Muscle layer of duodenum (tissue), 2 donors: ENCODE data around the gene DNASE1.
A peak's percentile ranks its signal among the peaks of the same experiment; 100 is the strongest.

Experiments
- H3K27ac ChIP-seq: one replicate; pipeline ENCODE4 v1.7.0; 2013; ENCODE audit warnings: mild to moderate bottlenecking, low read length
- H3K27me3 ChIP-seq: one replicate; pipeline ENCODE4 v1.7.0; 2013; ENCODE audit warnings: low read depth, mild to moderate bottlenecking, control low read depth, low read length
- H3K36me3 ChIP-seq, 2 donors: one replicate each; pipeline ENCODE4 v1.7.0; 2013; ENCODE audit warnings: low read length in 2 of 2, control low read depth in 1 of 2, mild to moderate bottlenecking in 1 of 2; ENCODE audit not compliant: insufficient read depth in 2 of 2, control insufficient read depth in 1 of 2
- H3K4me1 ChIP-seq, 2 donors: one replicate each; pipeline ENCODE4 v1.7.0; 2013; ENCODE audit warnings: low read length in 2 of 2, mild to moderate bottlenecking in 2 of 2, control low read depth in 1 of 2, moderate library complexity in 1 of 2; ENCODE audit not compliant: insufficient read depth in 2 of 2, control insufficient read depth in 1 of 2
- H3K4me3 ChIP-seq, 2 donors: one replicate each; pipeline ENCODE4 v1.7.0; 2013; ENCODE audit warnings: low read length in 2 of 2, low read depth in 1 of 2, mild to moderate bottlenecking in 1 of 2
- H3K9me3 ChIP-seq, 2 donors: one replicate each; pipeline ENCODE4 v1.7.0; 2013; ENCODE audit warnings: low read length in 2 of 2, control low read depth in 1 of 2, mild to moderate bottlenecking in 1 of 2; ENCODE audit not compliant: control insufficient read depth in 1 of 2
- donor health status: healthy.

Gene DNASE1

DNA sequence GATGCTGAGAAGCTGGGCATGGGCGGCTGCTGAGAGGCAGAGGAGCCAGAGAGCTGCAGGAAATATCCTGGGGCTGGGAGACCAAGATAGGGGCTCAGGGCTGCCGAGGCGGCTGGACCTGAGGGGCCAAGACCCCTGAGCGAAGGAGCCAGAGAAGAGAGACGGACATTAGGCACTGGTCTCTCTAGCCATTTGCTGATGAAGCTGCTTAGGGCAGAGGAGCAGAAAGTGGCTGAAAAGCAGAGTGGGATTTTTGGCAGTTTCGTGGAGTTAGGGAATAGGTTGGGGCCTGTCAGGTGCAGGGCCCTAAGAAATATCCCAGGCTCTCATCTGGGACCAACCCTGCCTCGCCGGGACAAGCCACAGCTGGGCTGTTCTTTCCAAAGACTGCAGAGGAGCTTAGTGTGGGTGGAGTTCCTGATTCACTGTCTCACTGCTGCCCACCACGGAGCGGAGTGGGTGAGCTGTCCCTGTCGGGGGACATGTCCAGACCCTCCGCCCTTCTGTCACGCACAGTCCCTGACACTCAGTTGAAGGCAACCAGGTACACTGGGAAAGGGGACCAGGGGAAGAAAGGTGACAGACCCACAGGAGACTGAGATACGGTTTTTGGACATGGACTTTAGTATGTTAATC, 11.3 kb upstream of the DNASE1 start:
- Histone ChIP-seq H3K4me1 (peaks cover 0 to 3% of the 10 kb centered on the region in 2 donors), H3K27ac (no peak overlapping the region)

GRCh38 chr16:3645108-3645503, 9.4 kb upstream of the DNASE1 start:
- Histone ChIP-seq H3K4me3 (no peak overlapping the region), H3K27me3 (no peaks in the 10 kb centered on the region), H3K27ac (no peak overlapping the region), H3K36me3 (peaks cover 0 to 18% of the 10 kb centered on the region in 2 donors), H3K4me1 (peaks cover 0 to 3% of the 10 kb centered on the region in 2 donors), H3K9me3 (no peaks in the 10 kb centered on the region)

More for the DNA sequence above, 11.3 kb upstream of the DNASE1 start:
- H3K27me3 ChIP-seq, result no peaks in the 10 kb centered on the region
- H3K36me3 ChIP-seq, result peaks cover 0 to 18% of the 10 kb centered on the region in 2 donors
- no peaks in the 10 kb centered on the region for H3K9me3 ChIP-seq
- H3K4me3 ChIP-seq, result no peak overlapping the region

DNA sequence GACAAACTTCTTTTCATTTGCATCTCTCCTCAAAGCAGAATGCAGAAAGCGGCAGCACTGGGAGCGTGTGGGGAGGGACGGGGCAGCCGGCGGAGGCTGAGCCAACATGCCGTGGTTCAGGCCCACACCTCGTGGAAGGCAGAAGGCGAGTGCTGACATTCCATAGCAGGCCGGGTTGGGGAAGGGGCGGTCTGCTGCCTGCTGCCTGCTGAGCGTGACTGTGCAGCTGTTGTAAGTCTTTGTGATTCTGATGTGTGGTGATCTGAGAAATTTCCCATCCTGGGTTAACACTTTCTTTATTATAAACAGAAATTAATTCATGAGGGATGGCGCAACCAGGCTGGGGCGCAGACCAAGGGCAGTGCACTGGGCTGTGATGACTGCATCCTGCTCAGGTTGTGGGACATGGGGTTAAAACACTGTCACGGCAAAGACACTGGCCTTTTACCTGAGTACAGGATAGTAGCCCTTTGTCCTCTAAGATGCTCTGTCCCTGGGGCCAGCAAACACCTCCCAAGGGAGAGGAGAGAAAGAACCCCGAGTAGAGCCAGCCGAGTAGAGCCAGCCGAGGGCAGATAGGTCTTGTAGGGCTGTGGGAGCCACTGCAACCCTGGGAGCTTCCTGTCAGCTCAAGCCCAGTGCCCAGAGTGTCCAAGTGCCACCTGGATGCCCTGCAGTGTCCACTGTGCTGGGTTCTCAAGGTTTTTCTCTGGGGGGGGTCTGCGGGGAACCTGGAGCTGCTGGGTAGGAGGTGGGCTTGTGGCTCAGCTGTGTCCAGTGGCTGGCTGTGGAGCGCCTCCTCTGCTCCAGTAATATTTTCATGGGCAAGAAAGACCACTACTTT, 8.8 kb upstream of the DNASE1 start:
- peaks cover 0 to 3% of the 10 kb centered on the region in 2 donors for H3K4me1 ChIP-seq
- no peak overlapping the region for H3K4me3 ChIP-seq
- peaks cover 1 to 16% of the 10 kb centered on the region in 2 donors for H3K36me3 ChIP-seq
- no peaks in the 10 kb centered on the region for H3K27me3 ChIP-seq
- H3K9me3 ChIP-seq, result no peaks in the 10 kb centered on the region
- peak overlapping the region; percentile 52 for H3K27ac ChIP-seq

DNA sequence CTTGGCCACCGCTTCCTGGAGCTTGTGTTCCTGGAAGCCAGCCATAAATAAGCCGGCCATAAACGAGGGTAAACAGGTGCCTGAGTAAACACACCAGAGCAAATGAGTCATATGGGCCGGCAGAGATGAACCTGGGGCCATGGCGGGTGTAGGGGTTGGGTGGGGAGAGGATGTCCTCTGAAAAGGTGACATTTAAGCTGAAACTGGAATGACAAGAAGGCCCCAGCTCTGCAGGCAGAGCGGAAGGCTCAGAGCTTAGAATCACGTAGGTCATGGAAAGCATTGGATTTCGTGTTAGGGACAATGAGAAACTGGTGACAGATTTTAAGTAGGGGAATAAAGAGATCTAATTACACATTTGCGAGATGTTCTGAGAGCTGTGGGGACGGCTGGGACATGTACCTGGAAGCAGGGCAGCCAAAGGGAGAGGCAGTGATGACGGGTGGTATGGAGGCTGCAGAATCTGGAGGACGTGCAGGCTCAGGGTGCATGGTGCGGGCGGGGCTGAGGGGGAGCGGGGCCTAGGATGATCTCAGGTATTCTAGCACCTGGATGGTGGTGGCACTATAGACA, 8.1 kb upstream of the DNASE1 start:
- Histone ChIP-seq H3K36me3 (peaks cover 4 to 14% of the 10 kb centered on the region in 2 donors), H3K27ac (no peak overlapping the region), H3K4me3 (no peak overlapping the region), H3K9me3 (no peaks in the 10 kb centered on the region), H3K27me3 (no peaks in the 10 kb centered on the region), H3K4me1 (peaks cover 0 to 3% of the 10 kb centered on the region in 2 donors)

GRCh38 chr16:3650631-3651265, 3.7 kb upstream of the DNASE1 start:
- H3K9me3 ChIP-seq, result no peaks in the 10 kb centered on the region
- no peaks in the 10 kb centered on the region for H3K4me1 ChIP-seq
- no peak overlapping the region for H3K4me3 ChIP-seq
- no peaks in the 10 kb centered on the region for H3K27me3 ChIP-seq
- no peak overlapping the region for H3K27ac ChIP-seq
- H3K36me3 ChIP-seq, result peaks cover 9 to 31% of the 10 kb centered on the region in 2 donors

DNA sequence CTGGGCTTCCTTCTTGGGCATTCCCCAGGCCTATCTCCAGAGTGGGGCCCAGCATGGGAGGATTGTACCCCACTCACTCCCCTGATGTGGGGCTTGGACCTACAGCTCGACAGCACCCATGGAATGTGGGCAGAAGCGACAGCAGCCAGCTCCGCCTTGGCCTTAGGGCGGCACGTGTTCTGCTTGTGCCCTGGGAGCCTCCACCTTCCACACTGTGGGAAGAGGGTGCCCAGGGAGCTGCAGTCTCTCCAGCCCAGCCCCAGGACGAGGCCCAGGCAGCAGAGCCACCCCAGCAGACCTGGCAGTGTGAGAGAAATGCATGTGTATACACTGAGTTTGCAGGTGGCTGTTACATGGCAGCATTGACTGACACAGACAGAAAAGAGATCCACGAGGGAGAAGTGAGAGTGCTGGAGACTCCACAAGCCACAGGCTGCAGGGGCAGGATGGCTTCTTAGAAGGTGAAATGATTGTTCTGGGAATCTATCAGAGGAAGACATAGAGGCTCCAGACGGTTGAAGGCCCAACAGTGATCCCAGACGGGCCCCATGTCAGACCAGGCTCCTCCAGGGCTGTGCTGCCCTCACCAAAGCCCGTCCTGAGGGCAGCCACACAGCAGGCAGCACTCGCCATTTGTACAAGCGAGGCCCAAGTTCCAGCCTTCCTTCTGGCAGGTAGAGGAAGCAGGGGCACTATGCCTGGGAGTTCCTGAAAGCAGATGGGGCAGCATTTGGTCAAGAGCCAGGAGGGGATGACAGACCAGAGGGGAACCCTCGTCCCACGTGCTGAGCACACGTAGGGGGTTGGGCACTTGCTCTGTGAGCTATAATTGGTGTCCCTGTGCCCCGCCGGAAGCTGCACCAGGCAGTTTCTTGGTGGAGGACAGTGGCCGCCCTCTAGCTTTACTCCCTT, 2.8 kb upstream of the DNASE1 start:
- Histone ChIP-seq H3K9me3 (no peaks in the 10 kb centered on the region), H3K27ac (no peak overlapping the region), H3K36me3 (peaks cover 12 to 38% of the 10 kb centered on the region in 2 donors), H3K4me3 (no peak overlapping the region), H3K27me3 (no peaks in the 10 kb centered on the region), H3K4me1 (no peaks in the 10 kb centered on the region)

DNA sequence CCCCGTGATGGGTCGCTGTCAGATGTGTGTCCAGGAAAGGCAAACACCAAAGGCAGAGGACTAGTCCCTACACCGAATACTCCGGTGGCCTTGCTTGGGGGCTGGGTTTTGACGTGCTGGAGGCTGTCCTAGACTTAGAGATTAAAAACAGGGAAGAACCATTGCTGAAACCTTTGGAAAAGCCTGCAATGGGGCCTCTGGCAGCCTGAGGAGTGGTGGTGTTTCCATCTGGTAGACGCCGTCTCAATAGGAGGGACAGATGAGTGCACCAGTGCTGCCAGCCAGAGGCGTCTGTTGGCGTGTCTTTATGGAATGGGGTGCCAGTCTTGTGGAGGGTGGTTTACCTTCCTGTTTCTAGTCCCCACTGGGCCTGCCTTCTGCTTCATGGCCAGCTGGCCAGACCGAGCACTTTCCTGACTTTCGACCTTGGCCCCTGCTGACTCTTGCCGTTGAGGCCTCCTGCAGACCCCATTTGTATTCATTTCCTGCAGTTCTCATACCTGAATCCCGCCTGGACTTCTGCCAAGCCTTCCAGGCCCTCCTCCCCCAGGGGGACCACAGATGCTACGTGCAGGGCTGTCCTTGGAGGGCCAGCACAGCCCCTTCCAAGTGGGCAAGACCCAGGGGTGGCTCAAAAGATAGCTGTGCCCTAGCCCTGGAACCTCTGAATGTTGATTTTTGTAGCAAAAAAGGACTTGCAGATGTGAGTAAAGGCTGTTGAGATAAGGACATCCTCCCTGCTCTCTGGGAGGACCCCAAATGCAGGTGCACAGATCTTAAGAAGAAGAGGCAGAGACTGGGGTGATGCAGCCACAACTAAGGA, 1.9 kb upstream of the DNASE1 start:
- H3K9me3 ChIP-seq, result no peaks in the 10 kb centered on the region
- H3K27ac ChIP-seq, result no peak overlapping the region
- H3K4me3 ChIP-seq, result no peak overlapping the region
- H3K27me3 ChIP-seq, result no peaks in the 10 kb centered on the region
- no peaks in the 10 kb centered on the region for H3K4me1 ChIP-seq
- peaks cover 20 to 47% of the 10 kb centered on the region in 2 donors for H3K36me3 ChIP-seq

DNA sequence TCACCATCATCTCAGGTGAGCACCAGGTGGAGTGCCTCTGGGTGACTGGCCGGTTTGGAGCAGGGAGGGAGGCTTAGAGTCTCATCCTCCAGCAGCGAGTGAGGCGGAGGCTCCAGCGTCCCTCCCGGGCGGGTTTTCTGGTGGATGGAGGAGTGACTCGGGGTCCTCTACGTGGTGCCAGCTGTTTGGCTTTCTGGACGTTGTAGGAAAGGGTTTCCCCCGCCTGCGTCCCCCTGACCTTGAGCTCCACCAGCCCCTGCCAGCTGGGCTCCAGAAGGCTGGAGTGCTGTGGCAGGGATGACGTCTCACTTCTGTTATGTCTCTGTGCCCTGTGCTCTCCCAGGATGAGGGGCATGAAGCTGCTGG, 522 bp downstream of the DNASE1 start:
- peak overlapping the region in 1 of 2 donors; percentile 56 for H3K4me3 ChIP-seq
- no peaks in the 10 kb centered on the region for H3K4me1 ChIP-seq
- peaks cover 33 to 71% of the 10 kb centered on the region in 2 donors for H3K36me3 ChIP-seq
- no peaks in the 10 kb centered on the region for H3K27me3 ChIP-seq
- H3K9me3 ChIP-seq, result no peaks in the 10 kb centered on the region
- peak overlapping the region; percentile 83 for H3K27ac ChIP-seq

- Histone ChIP-seq H3K27ac (peak overlapping the region; percentile 83), H3K4me1 (no peaks in the 10 kb centered on the region), H3K9me3 (no peaks in the 10 kb centered on the region), H3K27me3 (no peaks in the 10 kb centered on the region), H3K4me3 (peak overlapping the region in 1 of 2 donors; percentile 56), H3K36me3 (peaks cover 39 to 75% of the 10 kb centered on the region in 2 donors)
These were observed 1.1 kb downstream of the DNASE1 start for GRCh38 chr16:3655396-3656159.
